Measurements from ENCODE around the gene LRRC34. TPM values are rescaled to one million over a fixed set of nuclear protein-coding genes. Genes with fewer than 3 reads are reported as not detected.

Gene LRRC34
- total and polyA plus RNA-seq, 2 of the 8 experiments (the other 6 are each of a cell fraction or from before 2014, with no cell fraction given) = 3.3 to 4.1 TPM

- no peaks in the 10 kb centered on the region for H3K9me3 ChIP-seq (ENCODE audit: insufficient read depth in 2 of 2, low read depth in 1 of 2, low read length in 1 of 2)
- no peak overlapping the region for H3K23ac ChIP-seq (ENCODE audit: insufficient read length)
- H2BK15ac ChIP-seq (ENCODE audit: low read length) = no peak overlapping the region
- H3K79me2 ChIP-seq (ENCODE audit: control insufficient read depth in 1 of 2, insufficient read depth in 2 of 2, low read length in 2 of 2) = peaks cover 0 to 23% of the 10 kb centered on the region in 2 experiments; a peak in 2 of 4 replicates
- no peaks in the 10 kb centered on the region for H3K23me2 ChIP-seq (ENCODE audit: low read depth, low read length)
- no peak overlapping the region for H3K27ac ChIP-seq (ENCODE audit: low read depth, low read length)
- no peaks in the 10 kb centered on the region for H3K27me3 ChIP-seq (replicated peaks in 1 of 4; ENCODE audit: control insufficient read depth in 3 of 4, extremely low read depth in 1 of 4, insufficient read depth in 3 of 4, low read length in 3 of 4)
- no peak overlapping the region for H2BK120ac ChIP-seq (replicated peaks; ENCODE audit: low read depth, low read length)
- no peak overlapping the region for H3K14ac ChIP-seq (ENCODE audit: insufficient read length)
- TF ChIP-seq ASH2L (IDR thresholded peaks at IDR 0.05; ENCODE audit: low read length) (no peak), SIX5 (IDR thresholded peaks at IDR 0.05; ENCODE audit: low read depth, low read length) (no peak), JUN (IDR thresholded peaks at IDR 0.05; ENCODE audit: low read depth, low read length) (no peak)
- H4K5ac ChIP-seq (ENCODE audit: insufficient read length, low read depth, low read length) = no peak overlapping the region
- H2BK20ac ChIP-seq (ENCODE audit: low read length) = no peak overlapping the region
- H2AK5ac ChIP-seq (ENCODE audit: low read depth, low read length) = no peak overlapping the region
- DNase-seq (ENCODE audit: low read depth in 1 of 2, low spot score in 2 of 2) = no peak
- no peak overlapping the region for H3K4ac ChIP-seq (replicated peaks; ENCODE audit: insufficient read length, low read depth, low read length)
- H2BK12ac ChIP-seq (ENCODE audit: low read depth, low read length) = no peak overlapping the region
- WGBS, 2 experiments (ENCODE audit: extremely low coverage in 1 of 2, insufficient coverage in 1 of 2, insufficient read length in 1 of 2, insufficient replicate concordance in 2 of 2, low coverage in 1 of 2, low lambda C conversion rate in 2 of 2, missing lambda C conversion rate in 1 of 2) = 89% methylated on average over 4 of the region's 4 CpGs; no CpG with 5 or more reads in 1 of the 2 experiments
- H3K36me3 ChIP-seq (ENCODE audit: control insufficient read depth in 2 of 4, insufficient read depth in 4 of 4, low read length in 3 of 4) = peaks cover 5 to 86% (median 52%) of the 10 kb centered on the region in 4 experiments; a peak in 7 of 8 replicates
- no peak for FAIRE-seq
- H3K56ac ChIP-seq (replicated peaks; ENCODE audit: insufficient read length, low read depth, low read length) = no peak overlapping the region
- no peak overlapping the region for H3K4me3 ChIP-seq (ENCODE audit: extremely low read depth in 1 of 4, insufficient read depth in 2 of 4, low read depth in 3 of 4, low read length in 4 of 4)
- H3K4me2 ChIP-seq (ENCODE audit: insufficient read depth in 1 of 2, low read depth in 2 of 2, low read length in 2 of 2) = no peak overlapping the region
- H4K20me1 ChIP-seq (replicated peaks in 1 of 2; ENCODE audit: control insufficient read depth in 1 of 2, insufficient read depth in 2 of 2, low read length in 2 of 2) = peaks cover 0 to 2% of the 10 kb centered on the region in 2 experiments
- H4K91ac ChIP-seq (replicated peaks; ENCODE audit: insufficient read length, low read length) = no peak overlapping the region
- POLR2A ChIA-PET (ENCODE audit: partially characterized antibody) = interaction anchor here (1.3 to 1.4 kb wide), 2 partner anchors 14 to 17 kb away, joined by 4 read pairs; no protein-coding TSS in a partner anchor
- H3K18ac ChIP-seq (ENCODE audit: extremely low read depth, low read length) = no peak overlapping the region
- H4K8ac ChIP-seq (ENCODE audit: extremely low read depth, insufficient read depth, low read length) = no peak overlapping the region
- no peak overlapping the region for H2BK5ac ChIP-seq (ENCODE audit: low read depth, low read length)
- CTCF ChIA-PET (ENCODE audit: partially characterized antibody) = no interaction called here
- no peaks in the 10 kb centered on the region for H3K79me1 ChIP-seq (ENCODE audit: low read depth, low read length)
- no peak overlapping the region for H3K9ac ChIP-seq (replicated peaks in 1 of 4; ENCODE audit: extremely low read depth in 1 of 4, low read depth in 3 of 4, low read length in 3 of 4)
- H3K4me1 ChIP-seq (replicated peaks in 1 of 4; ENCODE audit: control insufficient read depth in 3 of 4, insufficient read depth in 4 of 4, low read length in 3 of 4) = peaks cover 0 to 2% (median 0%) of the 10 kb centered on the region in 4 experiments; a peak in 1 of 7 replicates
- no peak overlapping the region for H2AFZ ChIP-seq (ENCODE audit: low read length)
Measured at GRCh38 chr3:169781209-169781855, 31.4 kb downstream of the LRRC34 start.

Data from H1 (cell line).